ENCODE measurements around the gene KCNB1. TPM values are rescaled to one million over a fixed set of nuclear protein-coding genes. Genes with fewer than 3 reads are reported as not detected.
A peak's percentile ranks its signal among the peaks of the same experiment; 100 is the strongest.

KCNB1 gene
- total and polyA plus RNA-seq, 2 of the 4 experiments (the other 2 are of a cell fraction), result 0.05 TPM; not detected in 1

DNA sequence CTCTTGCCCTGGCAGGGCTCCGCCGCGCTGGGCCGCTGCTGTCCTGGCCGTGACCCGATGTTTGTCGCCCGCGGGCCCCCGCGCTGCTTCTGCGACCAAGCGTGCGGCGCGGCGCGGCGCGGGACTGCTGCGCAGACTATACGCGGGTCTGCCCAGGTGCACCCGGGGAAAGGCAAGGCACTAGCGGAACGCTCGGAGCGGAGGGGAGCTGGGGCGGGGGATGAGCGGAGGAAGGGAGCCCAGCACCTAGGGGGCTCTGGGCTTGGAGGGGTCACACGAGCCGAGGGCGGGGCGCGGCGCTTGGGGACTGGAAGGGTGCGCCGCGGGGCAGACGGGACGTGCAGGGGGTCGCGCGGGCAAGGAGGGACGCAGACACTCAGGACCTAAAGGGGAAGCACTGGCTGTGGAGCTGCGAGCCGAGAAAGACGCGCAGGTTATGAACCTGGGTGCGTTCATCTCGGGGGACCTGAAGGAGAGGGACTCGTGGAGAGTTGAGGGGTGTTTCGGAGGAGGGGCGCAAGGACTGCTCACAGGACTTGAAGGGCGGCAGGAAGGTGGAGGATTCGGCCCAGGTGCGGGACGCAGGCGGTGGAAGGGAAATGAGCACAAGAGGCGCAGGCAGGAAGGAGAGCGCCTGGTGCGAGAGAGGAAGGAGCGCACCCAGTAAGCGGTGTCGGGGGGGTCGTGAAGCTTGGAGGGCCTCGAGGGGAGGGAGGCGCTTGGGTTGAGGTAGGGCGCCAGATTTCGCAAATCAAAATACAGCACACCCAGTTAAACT lies 163.8 kb downstream of the KCNB1 start:
- Histone ChIP-seq H2BK15ac (ENCODE audit: low read depth, low read length) (no peak overlapping the region), H2AK5ac (ENCODE audit: low read depth, low read length) (no peak overlapping the region), H3K79me1 (ENCODE audit: low read depth in 1 of 2, low read length in 2 of 2) (no peaks in the 10 kb centered on the region), H3K27me3 (ENCODE audit: control insufficient read depth, insufficient read depth, low read length) (peaks cover 59% of the 10 kb centered on the region), H3K23ac (ENCODE audit: low read depth, low read length) (no peak overlapping the region), H2BK20ac (ENCODE audit: low read depth, low read length) (no peak overlapping the region), H4K8ac (ENCODE audit: low read depth in 2 of 2, low read length in 2 of 2) (no peak overlapping the region), H2BK5ac (ENCODE audit: low read depth, low read length, poor library complexity, severe bottlenecking) (no peak overlapping the region), H3K18ac (ENCODE audit: low read depth, low read length) (no peak overlapping the region), H3K14ac (replicated peaks; ENCODE audit: low read depth, low read length) (no peak overlapping the region), H2AFZ (replicated peaks; ENCODE audit: low read length, poor library complexity) (peak overlapping the region; percentile 14), H4K91ac (ENCODE audit: insufficient read depth, low read depth, low read length) (no peak overlapping the region), H3K27ac (ENCODE audit: insufficient read depth, low read length) (no peak overlapping the region), H3K4me3 (ENCODE audit: insufficient read depth, low read depth, low read length) (peak overlapping the region; percentile 3; the same call in 1 of the 2 replicates), H3K9ac (ENCODE audit: low read depth, low read length) (no peak overlapping the region), H3K4ac (ENCODE audit: low read depth, low read length) (no peak overlapping the region), H2AK9ac (replicated peaks; ENCODE audit: low read depth, low read length, poor library complexity) (no peak overlapping the region), H3K9me1 (ENCODE audit: insufficient read depth, low read length) (no peaks in the 10 kb centered on the region), H4K20me1 (ENCODE audit: insufficient read depth, low read length) (no peaks in the 10 kb centered on the region), H3K4me2 (ENCODE audit: low read depth, low read length) (peak overlapping the region; percentile 54; the same call in 1 of the 2 replicates), H3K9me3 (ENCODE audit: control insufficient read depth, insufficient read depth, low read length) (peaks cover 8% of the 10 kb centered on the region; the same call in 1 of the 2 replicates), H4K5ac (ENCODE audit: low read depth, low read length) (no peak overlapping the region), H3K4me1 (ENCODE audit: control insufficient read depth, insufficient read depth, low read length) (peaks cover 3% of the 10 kb centered on the region; the same call in 1 of the 2 replicates), H3K56ac (ENCODE audit: extremely low read depth, insufficient read depth, low read length) (no peak overlapping the region), H3K36me3 (ENCODE audit: control insufficient read depth, insufficient read depth, low read length) (no peaks in the 10 kb centered on the region), H2BK120ac (ENCODE audit: low read depth, low read length) (no peak overlapping the region)
- DNase-seq, result no peak
- intact Hi-C loops (cut with micrococcal nuclease), result no loop called here
- in situ Hi-C loops (cut with MboI; ENCODE audit: low sequenced_read_pairs), result no loop called here
- TF ChIP-seq FOS (IDR thresholded peaks at IDR 0.05; ENCODE audit: low read depth, low read length) (no peak), SMC3 (IDR thresholded peaks at IDR 0.05; ENCODE audit: low read depth, low read length) (no peak), RAD21 (IDR thresholded peaks at IDR 0.05; ENCODE audit: low read length) (no peak), BHLHE40 (IDR thresholded peaks at IDR 0.05; ENCODE audit: low read depth, low read length) (no peak), RCOR1 (IDR thresholded peaks at IDR 0.05; ENCODE audit: insufficient replicate concordance, low read length) (no peak), POLR2A (IDR thresholded peaks at IDR 0.05; ENCODE audit: low read depth, low read length) (no peak), RFX5 (IDR thresholded peaks at IDR 0.05; ENCODE audit: low read depth, low read length) (no peak), CHD1 (IDR thresholded peaks at IDR 0.05; ENCODE audit: low read depth, low read length) (no peak), NFE2L2 (IDR thresholded peaks at IDR 0.05; ENCODE audit: low read depth, low read length) (no peak)
- TF ChIP-seq, protein P1, sequence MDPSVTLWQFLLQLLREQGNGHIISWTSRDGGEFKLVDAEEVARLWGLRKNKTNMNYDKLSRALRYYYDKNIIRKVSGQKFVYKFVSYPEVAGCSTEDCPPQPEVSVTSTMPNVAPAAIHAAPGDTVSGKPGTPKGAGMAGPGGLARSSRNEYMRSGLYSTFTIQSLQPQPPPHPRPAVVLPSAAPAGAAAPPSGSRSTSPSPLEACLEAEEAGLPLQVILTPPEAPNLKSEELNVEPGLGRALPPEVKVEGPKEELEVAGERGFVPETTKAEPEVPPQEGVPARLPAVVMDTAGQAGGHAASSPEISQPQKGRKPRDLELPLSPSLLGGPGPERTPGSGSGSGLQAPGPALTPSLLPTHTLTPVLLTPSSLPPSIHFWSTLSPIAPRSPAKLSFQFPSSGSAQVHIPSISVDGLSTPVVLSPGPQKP (IDR thresholded peaks at IDR 0.05; ENCODE audit: borderline replicate concordance, low read depth, low read length), result no peak
- ChIA-PET CTCF (interaction anchor here (0.9 kb wide), 1 partner anchor 68 kb away, joined by 4 read pairs; no protein-coding TSS in a partner anchor), POLR2A (ENCODE audit: unreplicated experiment) (no interaction called here)
- no TSS peak for BruUV-seq (replicated peaks)
- dilution Hi-C loops (cut with HindIII; ENCODE audit: low sequenced_read_pairs, unreplicated experiment), result no loop called here
- no peak for ATAC-seq (ENCODE audit: low read depth)
- WGBS, 2 experiments (ENCODE audit: extremely low coverage in 2 of 2, insufficient read length in 1 of 2), result 4% methylated on average over 41 of the region's 70 CpGs; no CpG with 5 or more reads in 1 of the 2 experiments

Measured in IMR-90 (cell line).